Choroid plexus epithelial cell (primary cell): ENCODE measurements around the gene NPTXR.

Experiments
- DNase-seq: peaks from one replicate; pipeline ENCODE4 v3.0.0-alpha.2; 2010; ENCODE audit warnings: low read depth
- H3K4me3 ChIP-seq: 2 replicates; pipeline ENCODE4 v1.5.1; 2011; ENCODE audit warnings: low read depth, mild to moderate bottlenecking, control low read depth, low read length, moderate library complexity
- TF ChIP-seq, protein P1 (sequence below): conservative IDR thresholded peaks from 2 replicates; pipeline ENCODE4 v1.5.1; 2011; ENCODE audit warnings: low read depth, mild to moderate bottlenecking, control low read depth, inconsistent platforms, low read length, moderate library complexity

Gene NPTXR

DNA sequence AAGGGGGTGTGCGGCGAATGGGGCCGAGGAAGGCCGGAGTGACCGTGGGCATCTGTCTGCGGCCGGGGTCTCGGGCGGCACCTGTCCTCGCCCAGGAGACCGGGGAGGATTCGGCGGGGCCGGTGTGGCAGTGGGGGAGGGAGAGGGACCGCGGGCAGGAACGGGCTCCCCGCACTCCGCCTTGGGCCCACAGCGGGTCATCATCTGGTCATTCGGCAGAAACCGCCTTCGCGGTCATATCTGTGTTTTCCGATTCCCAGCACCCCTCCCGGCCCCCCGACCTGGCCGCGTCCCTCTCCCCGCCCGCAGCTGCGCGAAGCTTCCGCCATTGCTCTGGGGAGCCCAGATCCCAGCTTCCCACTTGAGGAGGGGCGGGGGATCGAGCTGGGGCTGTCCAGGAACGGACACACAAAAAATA is 29.0 kb upstream of the NPTXR start:
- DNase-seq = peak; percentile 48
- H3K4me3 ChIP-seq = peak overlapping the region; percentile 78
- TF ChIP-seq, protein P1, sequence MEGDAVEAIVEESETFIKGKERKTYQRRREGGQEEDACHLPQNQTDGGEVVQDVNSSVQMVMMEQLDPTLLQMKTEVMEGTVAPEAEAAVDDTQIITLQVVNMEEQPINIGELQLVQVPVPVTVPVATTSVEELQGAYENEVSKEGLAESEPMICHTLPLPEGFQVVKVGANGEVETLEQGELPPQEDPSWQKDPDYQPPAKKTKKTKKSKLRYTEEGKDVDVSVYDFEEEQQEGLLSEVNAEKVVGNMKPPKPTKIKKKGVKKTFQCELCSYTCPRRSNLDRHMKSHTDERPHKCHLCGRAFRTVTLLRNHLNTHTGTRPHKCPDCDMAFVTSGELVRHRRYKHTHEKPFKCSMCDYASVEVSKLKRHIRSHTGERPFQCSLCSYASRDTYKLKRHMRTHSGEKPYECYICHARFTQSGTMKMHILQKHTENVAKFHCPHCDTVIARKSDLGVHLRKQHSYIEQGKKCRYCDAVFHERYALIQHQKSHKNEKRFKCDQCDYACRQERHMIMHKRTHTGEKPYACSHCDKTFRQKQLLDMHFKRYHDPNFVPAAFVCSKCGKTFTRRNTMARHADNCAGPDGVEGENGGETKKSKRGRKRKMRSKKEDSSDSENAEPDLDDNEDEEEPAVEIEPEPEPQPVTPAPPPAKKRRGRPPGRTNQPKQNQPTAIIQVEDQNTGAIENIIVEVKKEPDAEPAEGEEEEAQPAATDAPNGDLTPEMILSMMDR = no peak

DNA sequence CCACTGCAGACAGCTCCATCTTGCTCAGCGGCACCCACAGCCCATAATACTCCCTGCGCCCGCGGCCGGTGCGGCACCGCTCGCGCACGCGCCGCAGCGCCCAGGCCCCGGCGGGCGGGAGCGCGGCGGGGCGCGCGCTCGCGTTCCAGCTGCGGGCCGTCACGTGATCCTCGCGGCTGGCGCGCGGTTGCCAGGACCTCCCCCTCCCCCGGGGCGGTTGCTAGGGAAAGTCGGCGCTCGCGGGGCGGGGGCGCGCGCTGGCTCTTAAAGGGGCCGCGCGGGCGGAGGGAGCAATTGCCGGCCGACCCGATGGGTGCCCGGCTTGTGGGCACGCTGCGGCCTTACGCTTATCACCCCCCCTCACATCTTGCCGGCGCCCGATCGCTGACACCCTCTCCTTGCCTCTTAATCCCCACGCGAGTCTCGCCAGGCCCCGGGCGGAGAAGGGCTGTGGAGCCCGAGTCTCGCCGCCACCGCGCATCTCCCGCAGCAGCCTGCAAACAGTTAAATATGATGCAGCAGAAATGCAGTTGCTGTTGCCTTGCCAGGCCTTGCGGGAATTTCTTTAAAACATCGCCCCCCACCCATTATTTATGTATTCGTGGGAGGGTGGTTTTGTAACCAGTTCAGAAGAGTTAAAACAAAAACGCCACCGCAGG is 28.5 kb upstream of the NPTXR start, which contains the start of gene CBX6:
Gene CBX6, minus strand, starts transcription at position 45 of the 659 bp plus-strand sequence. Its CDS starts 26 bp downstream, at position 19.
- TF ChIP-seq, protein P1 = no peak
- peak; percentile 94 for DNase-seq
- peak within 1 kb of the TSS; percentile 78 for H3K4me3 ChIP-seq

DNA sequence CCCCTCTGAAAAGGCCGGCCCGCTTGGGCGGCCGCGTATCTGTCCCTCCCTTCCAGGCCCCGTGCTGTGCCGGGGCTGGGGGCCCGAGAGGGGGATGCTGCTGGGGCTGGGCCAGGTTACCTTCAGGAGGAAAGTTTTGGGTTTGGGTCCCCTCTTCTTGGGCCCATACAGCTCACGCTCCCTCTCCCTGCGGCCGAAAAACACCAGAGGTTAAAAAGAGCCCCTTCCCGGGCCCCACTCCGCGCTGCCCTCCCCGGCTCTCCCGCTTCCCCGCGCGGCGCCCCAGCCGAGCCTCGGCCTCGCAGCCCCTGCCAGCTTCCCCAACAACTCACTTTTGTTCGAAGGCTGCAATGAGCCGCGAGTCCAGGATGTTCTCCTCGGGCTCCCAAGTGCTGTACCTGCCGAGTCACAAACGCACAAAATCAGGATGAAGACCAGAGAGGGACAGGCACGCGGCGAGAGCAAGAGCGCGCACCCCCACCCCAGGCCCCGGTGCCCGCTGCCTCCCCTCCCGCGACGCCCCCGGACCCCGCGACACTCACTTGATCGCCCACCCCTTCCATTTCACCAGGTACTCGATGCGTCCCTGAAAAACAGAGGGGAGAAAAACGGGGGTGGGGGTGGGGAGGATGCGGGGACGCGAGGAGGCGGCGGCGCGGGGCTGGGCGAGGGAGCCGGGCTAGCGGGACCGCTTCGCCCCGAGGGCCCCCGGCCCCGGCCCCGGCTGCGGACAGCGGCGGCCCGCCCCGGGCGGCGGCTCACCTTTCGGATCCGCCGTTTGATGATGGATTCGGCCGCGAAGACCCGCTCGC is 27.7 kb upstream of the NPTXR start:
- TF ChIP-seq, protein P1 = no peak
- DNase-seq = no peak
- H3K4me3 ChIP-seq = peak overlapping the region; percentile 78

DNA sequence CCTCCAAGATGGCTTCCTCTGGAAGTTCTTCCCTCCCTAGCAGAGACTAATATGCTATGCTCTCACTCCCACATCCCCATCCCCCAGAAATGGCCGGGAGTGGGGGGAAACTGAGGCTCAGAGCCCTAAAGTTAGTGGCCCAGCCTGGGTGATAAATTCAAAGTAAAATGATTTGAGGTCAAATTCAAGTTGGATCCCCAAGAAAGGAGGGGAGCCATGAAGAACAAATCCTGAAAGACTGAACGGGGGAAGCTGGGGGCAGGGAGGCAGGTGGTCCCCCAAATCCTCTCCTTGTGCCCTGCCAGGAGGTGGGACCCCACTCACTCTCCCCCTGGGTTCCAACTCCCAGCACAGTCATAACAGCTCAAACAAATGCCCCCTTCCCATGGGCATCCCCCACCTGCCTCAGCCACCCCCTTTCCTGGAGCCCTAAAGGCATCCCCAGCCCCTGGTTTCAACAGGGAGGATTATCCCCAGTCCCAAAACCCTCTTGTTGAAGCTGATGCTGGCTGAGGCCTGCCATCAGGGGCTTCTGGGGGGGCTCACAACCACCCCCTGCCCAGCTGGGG is 27.0 kb upstream of the NPTXR start:
- TF ChIP-seq, protein P1 = no peak
- DNase-seq = no peak
- peak overlapping the region; percentile 78 for H3K4me3 ChIP-seq

DNA sequence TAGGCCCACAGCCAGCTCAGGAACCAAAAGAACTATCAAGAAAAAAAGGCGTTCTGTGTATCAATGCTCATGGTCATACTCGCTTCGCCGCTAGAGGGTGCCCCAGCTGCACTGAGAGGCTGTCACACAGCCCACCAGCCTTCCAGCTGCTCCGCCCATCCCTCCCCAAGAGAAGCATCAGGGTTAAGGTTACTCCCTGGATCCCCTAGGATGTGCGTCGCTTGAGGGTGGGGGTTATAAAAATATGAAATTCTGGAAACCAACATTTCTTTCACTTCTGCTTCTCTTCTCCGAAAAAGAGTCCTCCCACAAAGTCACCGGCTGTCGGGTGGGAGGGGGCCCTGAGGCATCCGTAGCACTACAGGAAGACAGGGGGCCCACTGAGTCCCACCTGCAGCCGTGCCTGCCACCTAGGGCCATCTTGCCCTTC is 26.5 kb upstream of the NPTXR start:
- TF ChIP-seq, protein P1 = peak; percentile 93
- peak; percentile 86 for DNase-seq
- peak overlapping the region; percentile 78 for H3K4me3 ChIP-seq

DNA sequence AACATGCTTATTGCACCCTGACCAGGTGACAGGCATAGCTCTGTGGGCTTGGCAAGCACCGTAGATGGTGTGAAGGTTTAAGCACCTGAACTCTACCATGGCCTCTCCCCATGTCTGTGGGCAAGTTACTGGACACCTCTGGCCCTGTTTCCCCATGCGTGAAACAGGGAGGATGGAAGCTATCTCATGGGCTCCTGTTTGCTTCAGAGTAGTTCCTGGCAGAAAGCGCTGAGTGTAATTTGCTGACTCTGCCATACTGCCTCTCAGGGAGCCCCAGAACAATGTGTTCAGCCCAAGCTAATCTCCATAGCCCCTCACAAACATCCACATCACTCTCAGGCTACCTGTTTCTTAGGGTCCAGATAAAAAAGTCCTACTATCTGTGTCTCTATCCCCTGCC is 25.8 kb upstream of the NPTXR start:
- TF ChIP-seq, protein P1 = no peak
- no peak for DNase-seq
- no peak overlapping the region for H3K4me3 ChIP-seq
